ENCODE measurements around the gene NFIC.

- TF ChIP-seq CTCF (IDR thresholded peaks at IDR 0.05; ENCODE audit: poor library complexity) (no peak), EZH2 (IDR thresholded peaks at IDR 0.05; ENCODE audit: borderline replicate concordance) (no peak)
These were observed 23.0 kb downstream of the NFIC start for GRCh38 chr19:3389446-3389778.
